Neural progenitor cell (in vitro differentiated cells): Measurements from ENCODE around the gene DNMT1.

Source experiments
- CTCF ChIP-seq: fragments of 200-600 bp; sonication (generic); IDR thresholded peaks from 2 replicates; pipeline ENCODE4 v1.5.1; 2017; ENCODE audit warnings: antibody characterized with exemption, mild to moderate bottlenecking
- EZH2 ChIP-seq: fragments of 200-600 bp; sonication (generic); IDR thresholded peaks from 2 replicates; pipeline ENCODE4 v1.6.1; 2017; ENCODE audit warnings: antibody characterized with exemption, mild to moderate bottlenecking, moderate library complexity
- EZH2phosphoT487 ChIP-seq: fragments of 200-600 bp; sonication (generic); IDR thresholded peaks from 2 replicates; pipeline ENCODE4 v1.6.1; 2017; ENCODE audit warnings: antibody characterized with exemption

GRCh38 chr19:10096615-10096963, 98.2 kb downstream of the DNMT1 start:
- TF ChIP-seq CTCF (no peak), EZH2 (no peak), EZH2phosphoT487 (no peak)
